Fibroblast of mammary gland (primary cell): ENCODE measurements around the gene RASSF5.

Experiments
- DNase-seq: peaks from one replicate; pipeline ENCODE4 v3.0.0-alpha.2; 2010; ENCODE audit warnings: low read depth
- H3K4me3 ChIP-seq: 2 replicates; pipeline ENCODE4 v1.5.1; 2011; ENCODE audit warnings: low read depth, mild to moderate bottlenecking, low read length, moderate library complexity; ENCODE audit not compliant: control insufficient read depth
- TF ChIP-seq, protein P1 (sequence below): conservative IDR thresholded peaks from 2 replicates; pipeline ENCODE4 v1.5.1; 2011; ENCODE audit warnings: low read depth, low read length, inconsistent platforms; ENCODE audit not compliant: control insufficient read depth, insufficient read depth

The RASSF5 gene

DNA sequence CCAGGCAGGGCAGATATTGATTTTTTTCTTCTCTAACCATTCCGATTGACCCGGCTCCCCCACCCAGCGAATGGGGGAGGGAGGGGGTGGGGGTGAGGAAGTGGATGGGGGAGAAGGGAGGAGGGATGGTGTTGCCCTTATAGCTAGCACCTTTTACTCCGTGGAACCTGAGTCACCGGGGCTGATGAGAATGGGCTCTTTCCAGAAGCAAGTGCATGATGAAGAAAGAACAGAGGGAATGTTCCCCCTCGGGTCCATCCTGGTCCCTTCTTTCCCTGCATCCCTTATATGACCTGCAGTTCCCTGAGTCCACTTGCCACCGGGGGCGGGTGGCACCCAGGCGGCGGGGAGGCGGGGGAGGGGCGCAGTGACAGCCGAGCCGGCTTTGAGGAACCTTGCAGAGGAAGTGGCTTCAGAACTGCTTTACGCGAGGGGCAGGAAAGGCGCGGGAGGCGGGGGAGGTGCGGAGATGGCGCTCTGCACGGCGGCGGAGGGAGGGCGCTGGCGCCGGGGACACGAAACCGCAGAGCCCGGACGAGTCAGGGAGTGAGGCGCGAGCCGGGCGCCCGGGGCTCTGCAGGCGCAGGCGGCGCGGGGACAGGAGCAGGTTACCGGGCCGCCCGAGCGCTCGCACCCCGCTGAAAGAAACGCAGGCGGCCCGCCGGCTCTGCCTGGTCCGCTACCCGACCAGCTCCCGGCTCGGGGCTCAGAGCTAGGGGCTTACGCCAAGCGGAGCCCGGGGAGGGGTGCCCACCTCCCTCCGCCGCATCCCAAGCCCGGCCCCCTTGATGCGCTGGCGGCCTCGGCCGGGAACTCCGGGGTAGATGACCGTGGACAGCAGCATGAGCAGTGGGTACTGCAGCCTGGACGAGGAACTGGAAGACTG lies 49.7 kb downstream of the RASSF5 start:
- TF ChIP-seq, protein P1, sequence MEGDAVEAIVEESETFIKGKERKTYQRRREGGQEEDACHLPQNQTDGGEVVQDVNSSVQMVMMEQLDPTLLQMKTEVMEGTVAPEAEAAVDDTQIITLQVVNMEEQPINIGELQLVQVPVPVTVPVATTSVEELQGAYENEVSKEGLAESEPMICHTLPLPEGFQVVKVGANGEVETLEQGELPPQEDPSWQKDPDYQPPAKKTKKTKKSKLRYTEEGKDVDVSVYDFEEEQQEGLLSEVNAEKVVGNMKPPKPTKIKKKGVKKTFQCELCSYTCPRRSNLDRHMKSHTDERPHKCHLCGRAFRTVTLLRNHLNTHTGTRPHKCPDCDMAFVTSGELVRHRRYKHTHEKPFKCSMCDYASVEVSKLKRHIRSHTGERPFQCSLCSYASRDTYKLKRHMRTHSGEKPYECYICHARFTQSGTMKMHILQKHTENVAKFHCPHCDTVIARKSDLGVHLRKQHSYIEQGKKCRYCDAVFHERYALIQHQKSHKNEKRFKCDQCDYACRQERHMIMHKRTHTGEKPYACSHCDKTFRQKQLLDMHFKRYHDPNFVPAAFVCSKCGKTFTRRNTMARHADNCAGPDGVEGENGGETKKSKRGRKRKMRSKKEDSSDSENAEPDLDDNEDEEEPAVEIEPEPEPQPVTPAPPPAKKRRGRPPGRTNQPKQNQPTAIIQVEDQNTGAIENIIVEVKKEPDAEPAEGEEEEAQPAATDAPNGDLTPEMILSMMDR: no peak
- no peak for DNase-seq
- peak overlapping the region; percentile 33 for H3K4me3 ChIP-seq

DNA sequence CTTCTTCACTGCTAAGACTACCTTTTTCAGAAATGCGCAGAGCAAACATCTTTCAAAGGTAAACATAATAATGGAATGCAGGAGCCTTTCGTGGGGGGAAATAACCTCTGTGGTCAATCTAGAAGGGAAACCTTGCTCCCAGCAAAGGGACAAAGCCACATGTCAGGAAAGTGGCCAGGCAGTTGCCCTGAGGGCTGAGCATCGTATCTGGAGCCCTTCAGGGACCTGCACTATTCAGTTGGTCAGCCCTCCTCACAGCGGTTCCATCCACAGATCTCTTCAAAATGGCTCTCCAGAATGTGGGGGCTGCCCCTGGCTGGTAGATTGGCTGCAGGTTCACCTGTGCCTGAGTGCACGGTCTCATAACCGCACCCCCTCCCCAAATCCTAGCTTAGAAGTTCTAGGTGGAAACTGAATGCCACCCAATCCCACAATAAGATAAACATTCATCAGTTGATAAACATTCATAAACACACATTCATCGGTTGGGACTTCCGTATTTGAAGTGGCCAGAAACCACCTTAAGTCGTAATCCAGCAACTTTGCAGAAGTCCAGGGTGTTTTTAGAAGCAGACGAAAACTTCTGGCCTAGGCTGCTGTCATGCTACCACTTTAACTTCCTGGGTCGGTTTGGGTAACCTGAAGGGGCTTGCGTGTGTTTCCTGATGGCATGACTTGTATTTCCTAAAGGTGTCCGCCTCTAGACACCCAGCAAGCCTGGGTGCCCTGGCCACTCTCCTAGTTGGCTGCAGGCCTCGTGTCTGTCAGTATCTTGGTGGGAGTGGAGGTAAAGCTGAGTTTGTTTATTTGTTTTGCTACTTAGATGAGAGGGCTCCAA lies 50.5 kb downstream of the RASSF5 start:
- TF ChIP-seq, protein P1: no peak
- peak overlapping the region; percentile 33 for H3K4me3 ChIP-seq
- DNase-seq: no peak

DNA sequence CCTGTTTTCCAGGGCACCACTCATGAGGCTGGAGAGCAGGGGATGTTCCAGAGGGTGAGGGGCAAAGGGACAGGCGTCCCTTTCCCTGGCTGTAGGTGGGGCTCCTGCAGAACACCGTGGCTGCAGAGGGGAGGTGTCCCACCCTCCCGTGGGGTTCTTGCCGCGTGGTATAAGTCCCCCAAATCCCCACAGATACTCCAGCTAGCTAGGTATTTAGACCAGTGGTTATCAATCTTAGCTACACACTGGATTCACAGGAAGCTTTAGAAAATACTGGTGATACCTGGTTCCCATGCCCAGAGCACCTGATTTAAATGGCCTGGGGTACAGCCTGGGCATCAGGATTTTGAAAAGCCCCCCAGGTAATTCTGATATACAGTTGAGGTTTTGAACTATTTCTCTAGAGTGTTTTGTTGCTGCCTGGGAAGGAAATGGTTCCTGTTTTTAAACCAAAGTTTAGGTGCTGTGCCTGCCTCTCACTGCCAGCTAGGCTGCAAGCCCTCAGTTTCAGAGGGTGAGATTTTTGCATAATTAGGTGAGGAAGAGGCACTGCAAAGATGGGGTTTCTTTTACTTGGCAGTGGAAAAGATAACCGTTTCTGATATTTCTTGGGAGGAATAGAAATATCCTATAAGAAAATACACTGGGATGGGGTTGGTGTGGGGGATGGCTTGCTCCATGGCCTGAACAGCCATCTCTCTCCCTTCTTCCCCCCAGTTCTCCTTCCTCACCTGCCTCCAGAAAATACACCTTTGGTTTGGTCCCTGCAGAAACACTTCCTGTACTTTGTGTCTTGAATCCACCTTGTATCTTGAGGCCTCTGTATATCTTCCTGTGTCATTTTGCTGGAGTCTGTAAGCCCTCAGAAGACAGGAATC lies 51.7 kb downstream of the RASSF5 start:
- no peak overlapping the region for H3K4me3 ChIP-seq
- no peak for DNase-seq
- TF ChIP-seq, protein P1: no peak

DNA sequence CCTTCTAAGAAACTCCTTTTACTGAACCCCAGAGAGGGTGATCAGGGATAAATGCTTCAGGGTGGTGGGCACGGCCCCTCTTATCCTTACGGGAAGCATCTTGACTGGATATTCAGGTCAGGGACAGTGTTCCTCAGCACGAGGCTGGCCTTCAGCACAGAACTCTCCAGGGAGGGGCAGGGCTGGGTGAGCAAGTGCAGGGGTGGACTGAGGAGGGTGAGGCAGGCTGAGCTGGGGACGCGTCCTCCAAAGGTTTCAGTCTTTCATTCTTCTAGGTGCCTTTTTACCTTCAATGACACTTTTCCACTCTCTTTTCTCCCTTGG lies 52.3 kb downstream of the RASSF5 start:
- no peak overlapping the region for H3K4me3 ChIP-seq
- no peak for DNase-seq
- TF ChIP-seq, protein P1: no peak

DNA sequence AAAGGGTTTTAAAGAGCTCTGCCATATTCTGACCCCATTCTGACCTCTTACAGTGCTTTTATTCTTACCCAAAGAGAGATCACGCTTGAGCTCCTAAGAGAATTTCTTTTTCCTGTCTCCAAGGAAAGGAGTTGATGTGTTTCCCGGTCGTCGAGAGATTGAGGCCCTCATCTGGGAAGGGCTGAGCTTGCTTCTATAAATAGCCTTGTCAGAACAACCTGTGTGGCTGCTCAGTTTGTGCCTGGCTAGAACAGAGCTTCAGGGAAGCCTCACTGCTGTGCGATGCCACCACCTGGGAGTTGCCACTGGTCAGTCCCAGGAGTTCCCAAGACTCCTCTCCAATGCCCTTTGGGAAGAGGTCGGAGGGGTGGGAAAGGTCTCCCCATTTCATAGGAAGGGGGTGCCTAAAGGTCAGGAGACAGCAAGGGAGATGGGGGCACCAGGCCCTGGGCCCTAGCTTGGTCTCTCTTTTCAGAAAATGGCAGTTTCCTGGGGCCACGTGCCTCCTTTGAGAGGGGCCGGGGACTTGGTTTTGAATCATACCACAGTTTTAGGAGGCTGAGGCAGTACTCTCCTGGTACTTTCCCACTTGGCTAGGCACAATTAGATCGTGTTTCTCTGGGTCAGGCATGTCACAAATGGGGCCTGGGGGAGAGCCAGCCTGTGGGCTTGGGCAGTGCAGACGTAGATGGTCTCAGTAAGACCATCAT lies 52.8 kb downstream of the RASSF5 start:
- TF ChIP-seq, protein P1: no peak
- H3K4me3 ChIP-seq: no peak overlapping the region
- no peak for DNase-seq
